SW 1271 (cell line): Measurements from ENCODE around the gene PRSS27.
"Not testable (repeated sequence)": the region's sequence is repeated elsewhere in the genome, so short reads cannot be mapped to it uniquely, and the experiment has no call there.

ENCODE experiments used
- DNase-seq, 2 experiments: peaks; one replicate each; lab custom pipeline; 2025; lab: John Stamatoyannopoulos, UW

Gene PRSS27

GRCh38 chr16:2673066-2673999 is 46.7 kb downstream of the PRSS27 start:
- peak; percentile 46 to 76 for DNase-seq

GRCh38 chr16:2671741-2672140 is 48.3 kb downstream of the PRSS27 start:
- no peak for DNase-seq

GRCh38 chr16:2671193-2671592 is 48.8 kb downstream of the PRSS27 start:
- DNase-seq = not testable (repeated sequence)

GRCh38 chr16:2670017-2670416 is 50.0 kb downstream of the PRSS27 start:
- peak in 1 of 2 experiments; percentile 22 for DNase-seq

GRCh38 chr16:2669587-2669986 is 50.4 kb downstream of the PRSS27 start:
- DNase-seq = not testable (repeated sequence)

GRCh38 chr16:2666671-2667070 is 53.4 kb downstream of the PRSS27 start:
- DNase-seq = not testable (repeated sequence)

GRCh38 chr16:2664574-2664982 is 55.4 kb downstream of the PRSS27 start:
- no peak for DNase-seq

GRCh38 chr16:2663553-2664546 is 56.2 kb downstream of the PRSS27 start:
- no peak for DNase-seq
